ENCODE results near the gene CHST8.

Gene CHST8

GRCh38 chr19:33686262-33686661, 64.5 kb downstream of the CHST8 start:
- H3K4me3 ChIP-seq (ENCODE audit: low read length) = no peak overlapping the region
- TF ChIP-seq CTCF (conservative IDR thresholded peaks at IDR 0.05; ENCODE audit: low read length) = no peak
- no peak for DNase-seq (ENCODE audit: low read depth)

- TF ChIP-seq CTCF (conservative IDR thresholded peaks at IDR 0.05; ENCODE audit: low read length) = no peak
- DNase-seq (ENCODE audit: low read depth) = no peak
- H3K4me3 ChIP-seq (ENCODE audit: low read length) = no peak overlapping the region
Measured at GRCh38 chr19:33686687-33687480, 65.1 kb downstream of the CHST8 start.

GRCh38 chr19:33687481-33688170, 65.9 kb downstream of the CHST8 start:
- DNase-seq (ENCODE audit: low read depth) = no peak
- no peak overlapping the region for H3K4me3 ChIP-seq (ENCODE audit: low read length)
- TF ChIP-seq CTCF (conservative IDR thresholded peaks at IDR 0.05; ENCODE audit: low read length) = no peak

GRCh38 chr19:33688171-33688992, 66.6 kb downstream of the CHST8 start:
- H3K4me3 ChIP-seq (ENCODE audit: low read length) = no peak overlapping the region
- no peak for DNase-seq (ENCODE audit: low read depth)
- TF ChIP-seq CTCF (conservative IDR thresholded peaks at IDR 0.05; ENCODE audit: low read length) = no peak

GRCh38 chr19:33689138-33689746, 67.5 kb downstream of the CHST8 start:
- no peak for TF ChIP-seq CTCF (conservative IDR thresholded peaks at IDR 0.05; ENCODE audit: low read length)

GRCh38 chr19:33689868-33690267, 68.1 kb downstream of the CHST8 start:
- no peak for DNase-seq (ENCODE audit: low read depth)

More at GRCh38 chr19:33689138-33689746, 67.5 kb downstream of the CHST8 start:
- DNase-seq (ENCODE audit: low read depth) = no peak
- no peak overlapping the region for H3K4me3 ChIP-seq (ENCODE audit: low read length)

More at GRCh38 chr19:33689868-33690267, 68.1 kb downstream of the CHST8 start:
- no peak overlapping the region for H3K4me3 ChIP-seq (ENCODE audit: low read length)
- no peak for TF ChIP-seq CTCF (conservative IDR thresholded peaks at IDR 0.05; ENCODE audit: low read length)
